ENCODE data around the gene FHAD1.

FHAD1 gene

DNA sequence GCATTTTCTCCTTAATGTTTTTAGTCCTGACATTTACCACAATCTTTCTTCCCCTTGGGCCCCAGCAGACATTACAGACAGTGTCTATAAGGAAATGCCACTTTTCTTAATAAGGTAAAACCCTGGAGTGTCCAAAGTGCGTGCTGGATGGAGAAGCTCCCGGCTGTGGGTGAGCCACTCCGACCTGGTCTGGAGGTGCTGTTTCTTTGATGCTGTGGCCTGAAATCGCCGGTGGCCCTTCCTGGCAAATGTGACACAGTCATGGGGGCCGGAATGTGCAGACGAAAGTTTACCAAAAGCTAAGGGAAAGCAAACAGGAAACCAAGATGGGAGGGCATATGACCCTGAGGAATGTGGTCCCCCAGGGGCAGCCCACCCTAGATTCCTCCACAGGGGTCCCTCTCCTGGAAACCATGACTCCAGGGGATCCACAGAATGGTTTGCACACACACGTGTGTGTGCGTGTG, 77.9 kb downstream of the FHAD1 start:
- no peak for ATAC-seq
- TF ChIP-seq PPARA (CRISPR knock-in tag; IDR thresholded peaks at IDR 0.05; ENCODE audit: borderline replicate concordance) = no peak
- TF ChIP-seq ZFP30 (CRISPR knock-in tag; IDR thresholded peaks at IDR 0.05) = no peak
- no peak for TF ChIP-seq ZNF565 (CRISPR knock-in tag; conservative IDR thresholded peaks at IDR 0.05; ENCODE audit: low read depth)

DNA sequence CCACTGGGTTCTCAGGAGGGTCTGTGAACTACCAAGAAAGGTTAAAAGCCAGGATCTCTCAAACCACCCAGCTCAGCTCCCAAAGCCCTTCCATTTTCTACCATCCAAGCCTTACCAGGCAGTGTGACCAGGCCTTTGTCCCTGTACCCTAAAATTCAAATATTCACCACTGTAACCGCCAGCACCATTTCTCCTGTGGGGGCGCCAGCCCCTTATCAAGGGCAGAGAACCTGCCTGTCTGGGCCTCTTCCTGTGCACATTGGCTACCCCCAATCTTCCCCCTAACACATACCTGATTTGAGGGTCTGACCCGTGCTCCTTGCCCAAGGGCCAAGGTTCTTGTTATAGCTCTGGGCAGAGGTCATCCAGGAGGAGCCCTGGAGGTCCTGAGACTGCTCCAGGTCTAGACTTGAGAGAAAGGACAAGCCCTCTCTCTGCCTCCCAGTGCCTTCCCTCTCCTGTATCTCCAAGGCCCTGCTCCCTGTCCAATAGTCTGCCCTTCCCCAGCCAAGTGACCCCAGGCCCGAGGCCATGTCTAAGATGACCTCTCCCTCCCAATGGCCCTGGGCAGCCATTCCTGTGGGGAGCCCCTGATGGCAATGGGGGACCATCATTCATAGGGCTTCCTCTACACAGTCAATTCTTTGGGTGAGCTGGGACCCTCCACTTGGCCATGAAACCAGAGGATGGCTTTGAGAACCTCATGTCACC, 78.5 kb downstream of the FHAD1 start:
- TF ChIP-seq, protein P1, sequence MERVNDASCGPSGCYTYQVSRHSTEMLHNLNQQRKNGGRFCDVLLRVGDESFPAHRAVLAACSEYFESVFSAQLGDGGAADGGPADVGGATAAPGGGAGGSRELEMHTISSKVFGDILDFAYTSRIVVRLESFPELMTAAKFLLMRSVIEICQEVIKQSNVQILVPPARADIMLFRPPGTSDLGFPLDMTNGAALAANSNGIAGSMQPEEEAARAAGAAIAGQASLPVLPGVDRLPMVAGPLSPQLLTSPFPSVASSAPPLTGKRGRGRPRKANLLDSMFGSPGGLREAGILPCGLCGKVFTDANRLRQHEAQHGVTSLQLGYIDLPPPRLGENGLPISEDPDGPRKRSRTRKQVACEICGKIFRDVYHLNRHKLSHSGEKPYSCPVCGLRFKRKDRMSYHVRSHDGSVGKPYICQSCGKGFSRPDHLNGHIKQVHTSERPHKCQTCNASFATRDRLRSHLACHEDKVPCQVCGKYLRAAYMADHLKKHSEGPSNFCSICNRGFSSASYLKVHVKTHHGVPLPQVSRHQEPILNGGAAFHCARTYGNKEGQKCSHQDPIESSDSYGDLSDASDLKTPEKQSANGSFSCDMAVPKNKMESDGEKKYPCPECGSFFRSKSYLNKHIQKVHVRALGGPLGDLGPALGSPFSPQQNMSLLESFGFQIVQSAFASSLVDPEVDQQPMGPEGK (CRISPR knock-in tag; IDR thresholded peaks at IDR 0.05; ENCODE audit: borderline replicate concordance) = no peak
- TF ChIP-seq ISL1 (CRISPR knock-in tag; IDR thresholded peaks at IDR 0.05) (no peak), ZFP3 (CRISPR knock-in tag; IDR thresholded peaks at IDR 0.05) (no peak), SNAI2 (CRISPR knock-in tag; IDR thresholded peaks at IDR 0.05) (no peak), ZNF70 (CRISPR knock-in tag; IDR thresholded peaks at IDR 0.05) (no peak), TCF4 (CRISPR knock-in tag; IDR thresholded peaks at IDR 0.05; ENCODE audit: borderline replicate concordance) (no peak), OSR1 (CRISPR knock-in tag; IDR thresholded peaks at IDR 0.05) (no peak), ZNF565 (CRISPR knock-in tag; conservative IDR thresholded peaks at IDR 0.05; ENCODE audit: low read depth) (no peak), GLIS3 (CRISPR knock-in tag; IDR thresholded peaks at IDR 0.05) (no peak), ZNF8 (CRISPR knock-in tag; IDR thresholded peaks at IDR 0.05) (no peak), TOX (CRISPR knock-in tag; IDR thresholded peaks at IDR 0.05; ENCODE audit: borderline replicate concordance) (no peak), CSDC2 (CRISPR knock-in tag; IDR thresholded peaks at IDR 0.05) (no peak), ARNTL (CRISPR knock-in tag; IDR thresholded peaks at IDR 0.05; ENCODE audit: borderline replicate concordance, low read depth) (no peak), BACH2 (CRISPR knock-in tag; IDR thresholded peaks at IDR 0.05; ENCODE audit: borderline replicate concordance) (no peak), RARB (CRISPR knock-in tag; IDR thresholded peaks at IDR 0.05) (no peak), PPARA (CRISPR knock-in tag; IDR thresholded peaks at IDR 0.05; ENCODE audit: borderline replicate concordance) (no peak)
- TF ChIP-seq, protein P2, sequence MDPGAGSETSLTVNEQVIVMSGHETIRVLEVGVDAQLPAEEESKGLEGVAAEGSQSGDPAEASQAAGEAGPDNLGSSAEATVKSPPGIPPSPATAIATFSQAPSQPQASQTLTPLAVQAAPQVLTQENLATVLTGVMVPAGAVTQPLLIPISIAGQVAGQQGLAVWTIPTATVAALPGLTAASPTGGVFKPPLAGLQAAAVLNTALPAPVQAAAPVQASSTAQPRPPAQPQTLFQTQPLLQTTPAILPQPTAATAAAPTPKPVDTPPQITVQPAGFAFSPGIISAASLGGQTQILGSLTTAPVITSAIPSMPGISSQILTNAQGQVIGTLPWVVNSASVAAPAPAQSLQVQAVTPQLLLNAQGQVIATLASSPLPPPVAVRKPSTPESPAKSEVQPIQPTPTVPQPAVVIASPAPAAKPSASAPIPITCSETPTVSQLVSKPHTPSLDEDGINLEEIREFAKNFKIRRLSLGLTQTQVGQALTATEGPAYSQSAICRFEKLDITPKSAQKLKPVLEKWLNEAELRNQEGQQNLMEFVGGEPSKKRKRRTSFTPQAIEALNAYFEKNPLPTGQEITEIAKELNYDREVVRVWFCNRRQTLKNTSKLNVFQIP (CRISPR knock-in tag; IDR thresholded peaks at IDR 0.05; ENCODE audit: borderline replicate concordance, low read depth) = no peak
- TF ChIP-seq, protein P3, sequence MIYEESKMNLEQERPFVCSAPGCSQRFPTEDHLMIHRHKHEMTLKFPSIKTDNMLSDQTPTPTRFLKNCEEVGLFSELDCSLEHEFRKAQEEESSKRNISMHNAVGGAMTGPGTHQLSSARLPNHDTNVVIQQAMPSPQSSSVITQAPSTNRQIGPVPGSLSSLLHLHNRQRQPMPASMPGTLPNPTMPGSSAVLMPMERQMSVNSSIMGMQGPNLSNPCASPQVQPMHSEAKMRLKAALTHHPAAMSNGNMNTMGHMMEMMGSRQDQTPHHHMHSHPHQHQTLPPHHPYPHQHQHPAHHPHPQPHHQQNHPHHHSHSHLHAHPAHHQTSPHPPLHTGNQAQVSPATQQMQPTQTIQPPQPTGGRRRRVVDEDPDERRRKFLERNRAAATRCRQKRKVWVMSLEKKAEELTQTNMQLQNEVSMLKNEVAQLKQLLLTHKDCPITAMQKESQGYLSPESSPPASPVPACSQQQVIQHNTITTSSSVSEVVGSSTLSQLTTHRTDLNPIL (CRISPR knock-in tag; IDR thresholded peaks at IDR 0.05; ENCODE audit: low read depth) = no peak
- TF ChIP-seq, protein P4, sequence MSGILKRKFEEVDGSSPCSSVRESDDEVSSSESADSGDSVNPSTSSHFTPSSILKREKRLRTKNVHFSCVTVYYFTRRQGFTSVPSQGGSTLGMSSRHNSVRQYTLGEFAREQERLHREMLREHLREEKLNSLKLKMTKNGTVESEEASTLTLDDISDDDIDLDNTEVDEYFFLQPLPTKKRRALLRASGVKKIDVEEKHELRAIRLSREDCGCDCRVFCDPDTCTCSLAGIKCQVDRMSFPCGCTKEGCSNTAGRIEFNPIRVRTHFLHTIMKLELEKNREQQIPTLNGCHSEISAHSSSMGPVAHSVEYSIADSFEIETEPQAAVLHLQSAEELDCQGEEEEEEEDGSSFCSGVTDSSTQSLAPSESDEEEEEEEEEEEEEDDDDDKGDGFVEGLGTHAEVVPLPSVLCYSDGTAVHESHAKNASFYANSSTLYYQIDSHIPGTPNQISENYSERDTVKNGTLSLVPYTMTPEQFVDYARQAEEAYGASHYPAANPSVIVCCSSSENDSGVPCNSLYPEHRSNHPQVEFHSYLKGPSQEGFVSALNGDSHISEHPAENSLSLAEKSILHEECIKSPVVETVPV (CRISPR knock-in tag; IDR thresholded peaks at IDR 0.05) = no peak
- TF ChIP-seq, protein P5, sequence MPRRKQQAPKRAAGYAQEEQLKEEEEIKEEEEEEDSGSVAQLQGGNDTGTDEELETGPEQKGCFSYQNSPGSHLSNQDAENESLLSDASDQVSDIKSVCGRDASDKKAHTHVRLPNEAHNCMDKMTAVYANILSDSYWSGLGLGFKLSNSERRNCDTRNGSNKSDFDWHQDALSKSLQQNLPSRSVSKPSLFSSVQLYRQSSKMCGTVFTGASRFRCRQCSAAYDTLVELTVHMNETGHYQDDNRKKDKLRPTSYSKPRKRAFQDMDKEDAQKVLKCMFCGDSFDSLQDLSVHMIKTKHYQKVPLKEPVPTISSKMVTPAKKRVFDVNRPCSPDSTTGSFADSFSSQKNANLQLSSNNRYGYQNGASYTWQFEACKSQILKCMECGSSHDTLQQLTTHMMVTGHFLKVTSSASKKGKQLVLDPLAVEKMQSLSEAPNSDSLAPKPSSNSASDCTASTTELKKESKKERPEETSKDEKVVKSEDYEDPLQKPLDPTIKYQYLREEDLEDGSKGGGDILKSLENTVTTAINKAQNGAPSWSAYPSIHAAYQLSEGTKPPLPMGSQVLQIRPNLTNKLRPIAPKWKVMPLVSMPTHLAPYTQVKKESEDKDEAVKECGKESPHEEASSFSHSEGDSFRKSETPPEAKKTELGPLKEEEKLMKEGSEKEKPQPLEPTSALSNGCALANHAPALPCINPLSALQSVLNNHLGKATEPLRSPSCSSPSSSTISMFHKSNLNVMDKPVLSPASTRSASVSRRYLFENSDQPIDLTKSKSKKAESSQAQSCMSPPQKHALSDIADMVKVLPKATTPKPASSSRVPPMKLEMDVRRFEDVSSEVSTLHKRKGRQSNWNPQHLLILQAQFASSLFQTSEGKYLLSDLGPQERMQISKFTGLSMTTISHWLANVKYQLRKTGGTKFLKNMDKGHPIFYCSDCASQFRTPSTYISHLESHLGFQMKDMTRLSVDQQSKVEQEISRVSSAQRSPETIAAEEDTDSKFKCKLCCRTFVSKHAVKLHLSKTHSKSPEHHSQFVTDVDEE (CRISPR knock-in tag; IDR thresholded peaks at IDR 0.05) = no peak
- ATAC-seq = no peak

Data from SK-N-SH treated with all-trans-retinoic acid at 6 μM for 48 hours (cell line).